OCI-LY7 (cell line): ENCODE data around the gene DCPS. TPM values are rescaled to one million over a fixed set of nuclear protein-coding genes. Genes with fewer than 3 reads are reported as not detected.

Source experiments
- BruUV-seq: library from RNA; stranded (reverse); fragments of 400-500 nt; replicated peaks from 2 replicates; lab custom pipeline; 2021; lab: Mats Ljungman, UMichigan
- CTCF ChIA-PET: fragments of 300-600 bp; sonication (Branson Sonifier 250); formaldehyde crosslinking; loops from one replicate; lab custom pipeline; 2022; ENCODE audit warnings: antibody characterized with exemption; ENCODE audit not compliant: unreplicated experiment; lab: Charles Lee
- POLR2A ChIA-PET: fragments of 300-600 bp; sonication (Branson Sonifier 250); formaldehyde crosslinking; loops from one replicate; lab custom pipeline; 2022; ENCODE audit warnings: antibody characterized with exemption; lab: Charles Lee
- DNase-seq: peaks from one replicate; pipeline ENCODE4 v3.0.0-alpha.2; 2015; ENCODE audit warnings: low spot score
- H2AFZ ChIP-seq: fragments of 200-600 bp; sonication (generic), shearing (Covaris generic); 2 replicates; pipeline ENCODE4 v1.6.1; 2014; ENCODE audit warnings: mild to moderate bottlenecking, antibody characterized with exemption, low read length, moderate library complexity
- H3K27ac ChIP-seq: fragments of 200-600 bp; sonication (generic); 2 replicates; pipeline ENCODE4 v1.5.1; 2014; ENCODE audit warnings: mixed run types, low read depth, mild to moderate bottlenecking, moderate library complexity, low read length, inconsistent platforms; ENCODE audit not compliant: poor library complexity, severe bottlenecking
- H3K36me3 ChIP-seq: fragments of 200-600 bp; sonication (generic); 2 replicates; pipeline ENCODE4 v1.6.1; 2014; ENCODE audit warnings: mild to moderate bottlenecking, antibody characterized with exemption, low read length, moderate library complexity, mixed read lengths; ENCODE audit not compliant: insufficient read depth
- H3K4me1 ChIP-seq: fragments of 200-600 bp; sonication (generic); 2 replicates; pipeline ENCODE4 v1.5.1; 2014; ENCODE audit warnings: mild to moderate bottlenecking, low read length; ENCODE audit not compliant: insufficient read depth, poor library complexity, severe bottlenecking
- H3K4me2 ChIP-seq: fragments of 200-600 bp; sonication (generic); 2 replicates; pipeline ENCODE4 v1.6.1; 2014; ENCODE audit warnings: mild to moderate bottlenecking, low read length
- H3K4me3 ChIP-seq: fragments of 200-600 bp; sonication (generic); 2 replicates; pipeline ENCODE4 v1.5.1; 2014; ENCODE audit warnings: mild to moderate bottlenecking, low read depth, low read length; ENCODE audit not compliant: poor library complexity, severe bottlenecking
- H3K79me2 ChIP-seq: fragments of 200-600 bp; sonication (generic); 2 replicates; pipeline ENCODE4 v1.6.1; 2016; ENCODE audit warnings: low read depth, mild to moderate bottlenecking, low read length, moderate library complexity, mixed read lengths; ENCODE audit not compliant: insufficient read depth
- H3K9me2 ChIP-seq: fragments of 200-600 bp; sonication (generic); 2 replicates; pipeline ENCODE4 v1.6.1; 2016; ENCODE audit warnings: mild to moderate bottlenecking, low read length, mixed read lengths; ENCODE audit not compliant: insufficient read depth
- H3K9me3 ChIP-seq: fragments of 200-600 bp; sonication (generic); 2 replicates; pipeline ENCODE4 v1.6.1; 2014; ENCODE audit warnings: mild to moderate bottlenecking, mixed run types, low read length, mixed read lengths
- H4K20me1 ChIP-seq: fragments of 200-600 bp; sonication (generic); 2 replicates; pipeline ENCODE4 v1.6.1; 2014; ENCODE audit warnings: mild to moderate bottlenecking, antibody characterized with exemption, low read length, moderate library complexity, mixed read lengths; ENCODE audit not compliant: insufficient read depth
- CTCF ChIP-seq: fragments of 200-600 bp; sonication (generic); conservative IDR thresholded peaks from 2 replicates; pipeline ENCODE4 v1.5.1; 2014; ENCODE audit warnings: mild to moderate bottlenecking, antibody characterized with exemption, low read length, moderate library complexity, mixed read lengths
- EZH2phosphoT487 ChIP-seq: fragments of 200-600 bp; sonication (generic); IDR thresholded peaks from 2 replicates; pipeline ENCODE4 v1.6.1; 2018; ENCODE audit warnings: low read depth, borderline replicate concordance, mild to moderate bottlenecking, mixed run types, antibody characterized with exemption, low read length, moderate library complexity, mixed read lengths
- intact Hi-C: fragments of 100-400 bp; cut with micrococcal nuclease; formaldehyde crosslinking; loops from one replicate; pipeline ENCODE4 v1.10.0; 2022; ENCODE audit not compliant: unreplicated experiment
- total RNA-seq, 2 experiments: library from RNA; depleted of rRNA in 1 of 2; stranded (reverse); fragments of >200 nt in 1 of 2; shearing (Covaris generic) in 1 of 2; gene quantifications; 2 replicates each; pipeline ENCODE4 v1.2.3, GENCODE V29; 2014 to 2022

DCPS gene
- total RNA-seq, 2 experiments from 2014 or later: 30.4 to 36.5 TPM

GRCh38 chr11:126339073-126339862 lies 35.4 kb downstream of the DCPS start:
- Histone ChIP-seq H3K4me2 (no peak overlapping the region), H3K9me3 (no peaks in the 10 kb centered on the region), H3K36me3 (peaks cover 52% of the 10 kb centered on the region), H3K27ac (no peak overlapping the region), H3K9me2 (no peaks in the 10 kb centered on the region), H2AFZ (no peak overlapping the region), H3K79me2 (no peaks in the 10 kb centered on the region), H4K20me1 (no peaks in the 10 kb centered on the region), H3K4me3 (no peak overlapping the region), H3K4me1 (no peaks in the 10 kb centered on the region)
- CTCF ChIA-PET: no interaction called here
- intact Hi-C loops: no loop called here
- TF ChIP-seq CTCF (no peak), EZH2phosphoT487 (no peak)
- DNase-seq: no peak
- BruUV-seq: no TSS peak
- POLR2A ChIA-PET: interaction anchor here (1.2 to 1.4 kb wide), 2 partner anchors 14 to 20 kb away, joined by 4 to 6 read pairs; no protein-coding TSS in a partner anchor

- H3K4me3 ChIP-seq: no peak overlapping the region
- no peaks in the 10 kb centered on the region for H3K9me3 ChIP-seq
- no peaks in the 10 kb centered on the region for H3K79me2 ChIP-seq
- H3K4me1 ChIP-seq: no peaks in the 10 kb centered on the region
- intact Hi-C loops: no loop called here
- TF ChIP-seq EZH2phosphoT487 (no peak), CTCF (no peak)
- no peak overlapping the region for H3K4me2 ChIP-seq
- ChIA-PET CTCF (no interaction called here), POLR2A (interaction anchor here (1.2 to 1.4 kb wide), 2 partner anchors 13 to 19 kb away, joined by 4 to 6 read pairs; no protein-coding TSS in a partner anchor)
- H4K20me1 ChIP-seq: no peaks in the 10 kb centered on the region
- no peaks in the 10 kb centered on the region for H3K9me2 ChIP-seq
- no peak for DNase-seq
- H3K27ac ChIP-seq: no peak overlapping the region
- H2AFZ ChIP-seq: no peak overlapping the region
- H3K36me3 ChIP-seq: peaks cover 57% of the 10 kb centered on the region
- BruUV-seq: no TSS peak
Measured at GRCh38 chr11:126339863-126340434, 36.1 kb downstream of the DCPS start.
